Fibroblast of mammary gland (primary cell): ENCODE data around the gene B9D2.
"Not testable (repeated sequence)": the region's sequence is repeated elsewhere in the genome, so short reads cannot be mapped to it uniquely, and the experiment has no call there.

Source experiments
- DNase-seq: peaks from one replicate; pipeline ENCODE4 v3.0.0-alpha.2; 2010; ENCODE audit warnings: low read depth
- H3K4me3 ChIP-seq: 2 replicates; pipeline ENCODE4 v1.5.1; 2011; ENCODE audit warnings: low read depth, mild to moderate bottlenecking, low read length, moderate library complexity; ENCODE audit not compliant: control insufficient read depth
- CTCF ChIP-seq: conservative IDR thresholded peaks from 2 replicates; pipeline ENCODE4 v1.5.1; 2011; ENCODE audit warnings: low read depth, low read length, inconsistent platforms; ENCODE audit not compliant: control insufficient read depth, insufficient read depth

Gene B9D2

GRCh38 chr19:41376241-41376997 is 12.5 kb upstream of the B9D2 start, which contains the start of gene TMEM91:
TMEM91 (plus strand) TSS chr19:41376533; CDS start chr19:41378310, 1,777 bp downstream.
- H3K4me3 ChIP-seq = peak within 1 kb of the TSS; percentile 62
- TF ChIP-seq CTCF = no peak
- peak; percentile 41 for DNase-seq

GRCh38 chr19:41373993-41374392 is 10.0 kb upstream of the B9D2 start:
- no peak for TF ChIP-seq CTCF
- H3K4me3 ChIP-seq = no peak overlapping the region
- DNase-seq = peak; percentile 91

DNA sequence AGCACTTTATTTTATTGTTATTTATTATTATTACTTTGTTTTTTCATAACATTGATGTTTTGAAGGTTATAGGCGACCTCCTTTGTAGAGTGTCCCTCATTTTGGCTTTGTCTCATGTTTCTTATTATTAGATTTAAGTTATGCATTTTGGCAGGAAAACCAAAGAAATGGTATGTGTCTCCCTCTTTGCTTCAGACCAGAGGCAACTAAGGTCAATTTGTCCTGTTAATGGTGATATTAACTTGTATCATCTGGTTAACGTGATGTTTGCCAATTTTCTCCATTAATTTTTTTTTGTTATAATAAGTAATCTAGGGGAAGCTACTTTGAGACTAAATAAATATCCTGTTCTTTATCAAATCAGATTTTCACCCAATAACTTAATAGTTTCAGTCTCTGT is 8.6 kb upstream of the B9D2 start:
- no peak overlapping the region for H3K4me3 ChIP-seq
- no peak for DNase-seq
- TF ChIP-seq CTCF = no peak

- H3K4me3 ChIP-seq = no peak overlapping the region
- TF ChIP-seq CTCF = no peak
- no peak for DNase-seq
Measured at GRCh38 chr19:41371541-41371940, 7.6 kb upstream of the B9D2 start.

DNA sequence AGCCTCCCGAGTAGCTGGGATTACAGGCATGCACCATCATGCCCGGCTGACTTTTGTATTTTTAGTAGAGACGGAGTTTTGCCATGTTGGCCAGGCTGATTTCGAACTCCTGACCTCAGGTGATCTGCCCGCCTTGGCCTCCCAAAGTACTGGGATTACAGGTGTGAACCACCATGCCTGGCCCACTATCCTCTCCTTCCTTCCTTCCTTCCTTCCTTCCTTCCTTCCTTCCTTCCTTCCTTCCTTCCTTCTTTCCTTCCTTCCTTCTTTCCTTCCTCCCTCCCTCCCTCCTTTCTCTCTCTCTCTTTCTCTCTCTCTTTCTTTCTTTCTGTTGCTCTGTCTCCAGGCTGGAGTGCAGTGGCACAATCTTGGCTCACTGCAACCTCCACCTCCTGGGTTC is 7.2 kb upstream of the B9D2 start:
- DNase-seq, H3K4me3 ChIP-seq: not testable (repeated sequence)

DNA sequence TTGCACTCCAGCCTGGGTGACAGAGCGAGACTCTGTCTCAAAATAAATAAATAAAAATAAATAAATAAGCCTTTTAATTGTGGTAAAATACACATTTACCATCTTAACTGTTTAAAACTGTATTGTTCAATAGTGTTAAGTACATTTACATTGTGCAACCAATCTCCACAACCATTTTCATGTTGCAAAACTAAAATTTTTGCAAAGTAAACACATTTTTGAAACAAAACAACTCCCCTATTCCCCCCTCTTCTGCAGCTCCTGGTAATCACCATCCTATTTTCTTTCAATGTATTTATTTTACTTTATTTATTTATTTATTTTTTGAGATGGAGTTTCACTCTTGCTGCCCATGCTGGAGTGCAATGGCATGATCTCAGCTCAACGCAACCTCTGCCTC is 5.8 kb upstream of the B9D2 start:
- no peak for TF ChIP-seq CTCF
- H3K4me3 ChIP-seq = no peak overlapping the region
- no peak for DNase-seq

DNA sequence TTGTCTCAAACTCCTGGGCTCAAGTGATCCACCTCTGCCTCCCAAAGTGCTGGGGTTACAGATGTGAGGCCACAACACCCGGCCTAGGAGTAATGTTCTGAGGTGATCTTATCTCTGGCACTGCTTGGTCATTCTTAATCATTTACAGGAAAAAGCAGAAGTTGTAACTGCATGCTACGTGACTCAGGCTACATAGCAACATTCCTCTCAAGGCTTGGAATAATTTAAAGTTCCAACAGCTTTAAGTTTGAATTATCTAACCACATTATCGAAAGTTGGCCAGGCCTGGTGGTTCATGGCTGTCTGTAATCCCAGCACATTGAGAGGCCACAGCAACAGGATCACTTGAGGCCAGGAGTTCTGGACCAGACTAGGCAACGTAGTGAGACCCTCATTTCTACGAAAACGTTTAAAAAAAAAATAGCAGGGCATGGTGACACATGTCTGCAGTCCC is 3.9 kb upstream of the B9D2 start:
- no peak for TF ChIP-seq CTCF
- DNase-seq = peak; percentile 93
- H3K4me3 ChIP-seq = no peak overlapping the region
